MM.1S (cell line): Measurements from ENCODE around the gene KIRREL3.

ENCODE experiments used
- DNase-seq: peaks from one replicate; pipeline ENCODE4 v3.0.0-alpha.2; 2015
- H2AFZ ChIP-seq: fragments of 300-600 bp; sonication (generic); 2 replicates; pipeline ENCODE4 v1.6.0; 2016; ENCODE audit warnings: antibody characterized with exemption, low read length
- H3F3A ChIP-seq: fragments of 300-600 bp; sonication (generic); 2 replicates; pipeline ENCODE4 v1.6.1; 2016; ENCODE audit warnings: mild to moderate bottlenecking, antibody characterized with exemption, low read length, moderate library complexity, mixed read lengths; ENCODE audit not compliant: insufficient read depth
- H3K27ac ChIP-seq: fragments of 300-600 bp; sonication (generic); 2 replicates; pipeline ENCODE4 v1.5.1; 2016; ENCODE audit warnings: mild to moderate bottlenecking, low read length
- H3K27me3 ChIP-seq: fragments of 300-600 bp; sonication (generic); replicated peaks from 2 replicates; pipeline ENCODE4 v1.6.0; 2016; ENCODE audit warnings: low read length; ENCODE audit not compliant: insufficient read depth
- H3K36me3 ChIP-seq: fragments of 300-600 bp; sonication (generic); replicated peaks from 2 replicates; pipeline ENCODE4 v1.6.1; 2016; ENCODE audit warnings: mild to moderate bottlenecking, low read length, mixed read lengths; ENCODE audit not compliant: insufficient read depth
- H3K4me1 ChIP-seq: fragments of 300-600 bp; sonication (generic); 2 replicates; pipeline ENCODE4 v1.6.1; 2016; ENCODE audit warnings: low read length, mixed read lengths
- H3K4me2 ChIP-seq: fragments of 300-600 bp; sonication (generic); 2 replicates; pipeline ENCODE4 v1.6.0; 2016; ENCODE audit warnings: low read depth, low read length
- H3K4me3 ChIP-seq: fragments of 300-600 bp; sonication (generic); 2 replicates; pipeline ENCODE4 v1.5.1; 2016; ENCODE audit warnings: low read length, mixed read lengths
- H3K79me2 ChIP-seq: fragments of 300-600 bp; sonication (generic); 2 replicates; pipeline ENCODE4 v1.6.1; 2016; ENCODE audit warnings: mixed run types, low read length, mixed read lengths
- H3K9ac ChIP-seq: fragments of 300-600 bp; sonication (generic); 2 replicates; pipeline ENCODE4 v1.6.1; 2016; ENCODE audit warnings: low read length, mixed read lengths
- H3K9me2 ChIP-seq: fragments of 300-600 bp; sonication (generic); replicated peaks from 2 replicates; pipeline ENCODE4 v1.6.1; 2016; ENCODE audit warnings: mild to moderate bottlenecking, low read length, mixed read lengths; ENCODE audit not compliant: insufficient read depth
- H3K9me3 ChIP-seq: fragments of 300-600 bp; sonication (generic); replicated peaks from 2 replicates; pipeline ENCODE4 v1.6.1; 2016; ENCODE audit warnings: mild to moderate bottlenecking, low read length, mixed read lengths; ENCODE audit not compliant: insufficient read depth
- H4K20me1 ChIP-seq: fragments of 300-600 bp; sonication (generic); 2 replicates; pipeline ENCODE4 v1.6.1; 2016; ENCODE audit warnings: mild to moderate bottlenecking, low read length, moderate library complexity, mixed read lengths; ENCODE audit not compliant: insufficient read depth
- CTCF ChIP-seq: fragments of 300-600 bp; sonication (generic); IDR thresholded peaks from 2 replicates; pipeline ENCODE4 v1.5.1; 2016; ENCODE audit warnings: antibody characterized with exemption, low read length, mixed read lengths
- EZH2 ChIP-seq: fragments of 300-600 bp; sonication (generic); optimal IDR thresholded peaks from 2 replicates; pipeline ENCODE3; 2017; ENCODE audit warnings: low read depth, mild to moderate bottlenecking, antibody characterized with exemption, low read length, mixed read lengths
- EZH2phosphoT487 ChIP-seq: fragments of 300-600 bp; sonication (generic); IDR thresholded peaks from 2 replicates; pipeline ENCODE4 v1.6.1; 2018; ENCODE audit warnings: antibody characterized with exemption, low read length

The KIRREL3 gene

GRCh38 chr11:126440792-126441514 is 559.6 kb downstream of the KIRREL3 start:
- H3K36me3 ChIP-seq = no peaks in the 10 kb centered on the region
- no peaks in the 10 kb centered on the region for H4K20me1 ChIP-seq
- peak overlapping the region; percentile 71 for H3K4me2 ChIP-seq
- H3K9ac ChIP-seq = no peak overlapping the region
- TF ChIP-seq EZH2phosphoT487 (no peak), CTCF (peak; percentile 96)
- H3K79me2 ChIP-seq = no peaks in the 10 kb centered on the region
- no peaks in the 10 kb centered on the region for H3F3A ChIP-seq
- H3K9me2 ChIP-seq = no peaks in the 10 kb centered on the region
- DNase-seq = peak; percentile 71
- peak overlapping the region; percentile 57 for H2AFZ ChIP-seq
- peaks cover 28% of the 10 kb centered on the region for H3K4me1 ChIP-seq
- H3K27me3 ChIP-seq = no peaks in the 10 kb centered on the region
- H3K4me3 ChIP-seq = no peak overlapping the region
- H3K27ac ChIP-seq = no peak overlapping the region
- no peaks in the 10 kb centered on the region for H3K9me3 ChIP-seq

DNA sequence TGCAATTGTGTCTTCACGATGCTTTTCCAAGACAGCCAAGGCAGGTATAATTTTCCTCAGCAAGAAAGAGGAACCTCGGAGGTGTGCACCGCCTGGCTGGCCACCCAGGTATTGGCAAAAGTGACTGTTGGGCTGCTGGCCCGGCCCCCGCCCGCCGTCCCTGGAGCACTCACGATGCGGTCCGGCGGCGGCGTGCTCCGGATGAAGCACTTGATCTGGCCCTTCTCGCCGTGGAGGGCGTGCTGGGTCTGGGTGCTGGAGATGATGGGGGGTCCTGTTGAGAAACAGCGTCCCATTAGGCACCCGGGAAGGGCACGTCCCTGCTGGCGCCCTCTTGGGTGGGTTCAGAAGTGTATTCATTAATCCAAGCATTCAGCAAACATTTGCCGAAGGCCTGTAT is 560.3 kb downstream of the KIRREL3 start:
- no peak for DNase-seq
- Histone ChIP-seq H3K9ac (no peak overlapping the region), H3K79me2 (no peaks in the 10 kb centered on the region), H3K27me3 (no peaks in the 10 kb centered on the region), H2AFZ (0 out of 2 replicates have a peak overlapping the region, but pooled peaks have one; percentile 57), H3K4me1 (peaks cover 28% of the 10 kb centered on the region), H4K20me1 (no peaks in the 10 kb centered on the region), H3K36me3 (no peaks in the 10 kb centered on the region), H3F3A (no peaks in the 10 kb centered on the region), H3K9me3 (no peaks in the 10 kb centered on the region), H3K27ac (no peak overlapping the region), H3K9me2 (no peaks in the 10 kb centered on the region), H3K4me3 (no peak overlapping the region), H3K4me2 (peak overlapping the region; percentile 71; the same call in 1 of the 2 replicates)
- TF ChIP-seq EZH2phosphoT487 (no peak), EZH2 (no peak)

- Histone ChIP-seq H2AFZ (no peak overlapping the region), H3K9me2 (no peaks in the 10 kb centered on the region), H3K4me2 (no peak overlapping the region), H3K36me3 (no peaks in the 10 kb centered on the region), H3K27ac (no peak overlapping the region), H4K20me1 (no peaks in the 10 kb centered on the region), H3K4me1 (peaks cover 27% of the 10 kb centered on the region), H3K79me2 (no peaks in the 10 kb centered on the region), H3K9ac (no peak overlapping the region), H3K4me3 (no peak overlapping the region), H3F3A (no peaks in the 10 kb centered on the region), H3K27me3 (no peaks in the 10 kb centered on the region), H3K9me3 (no peaks in the 10 kb centered on the region)
- no peak for DNase-seq
- TF ChIP-seq EZH2 (no peak), CTCF (no peak), EZH2phosphoT487 (no peak)
Observed at GRCh38 chr11:126438691-126439090, 561.9 kb downstream of the KIRREL3 start.

- H2AFZ ChIP-seq = no peak overlapping the region
- no peaks in the 10 kb centered on the region for H3K36me3 ChIP-seq
- TF ChIP-seq CTCF (no peak), EZH2 (no peak), EZH2phosphoT487 (no peak)
- H3K27me3 ChIP-seq = no peaks in the 10 kb centered on the region
- no peaks in the 10 kb centered on the region for H3K79me2 ChIP-seq
- H3K9ac ChIP-seq = no peak overlapping the region
- H4K20me1 ChIP-seq = no peaks in the 10 kb centered on the region
- H3K9me3 ChIP-seq = no peaks in the 10 kb centered on the region
- no peaks in the 10 kb centered on the region for H3F3A ChIP-seq
- no peak overlapping the region for H3K4me3 ChIP-seq
- no peak overlapping the region for H3K4me2 ChIP-seq
- no peak overlapping the region for H3K27ac ChIP-seq
- H3K4me1 ChIP-seq = peaks cover 22% of the 10 kb centered on the region
- no peaks in the 10 kb centered on the region for H3K9me2 ChIP-seq
- DNase-seq = no peak
Observed at GRCh38 chr11:126438272-126438671, 562.3 kb downstream of the KIRREL3 start.
